ENCODE measurements around the gene ADGB.

ADGB gene

GRCh38 chr6:146859795-146860495 is 261.2 kb downstream of the ADGB start:
- FAIRE-seq: no peak
- no peak for DNase-seq (ENCODE audit: insufficient read length, low spot score)

GRCh38 chr6:146860583-146860982 is 261.8 kb downstream of the ADGB start:
- DNase-seq (ENCODE audit: insufficient read length, low spot score) (no peak), FAIRE-seq (no peak)

GRCh38 chr6:146861029-146861563 is 262.3 kb downstream of the ADGB start:
- DNase-seq (ENCODE audit: insufficient read length, low spot score): no peak
- no peak for FAIRE-seq

- FAIRE-seq (no peak), DNase-seq (ENCODE audit: insufficient read length, low spot score) (no peak)
Measured at GRCh38 chr6:146861716-146862115, 262.9 kb downstream of the ADGB start.

- FAIRE-seq: no peak
Measured at GRCh38 chr6:146862508-146862919, 263.7 kb downstream of the ADGB start.

GRCh38 chr6:146864300-146864699 is 265.5 kb downstream of the ADGB start:
- FAIRE-seq: no peak
- DNase-seq (ENCODE audit: insufficient read length, low spot score): no peak

More at GRCh38 chr6:146862508-146862919, 263.7 kb downstream of the ADGB start:
- no peak for DNase-seq (ENCODE audit: insufficient read length, low spot score)

- DNase-seq (ENCODE audit: insufficient read length, low spot score) (no peak), FAIRE-seq (no peak)
Measured at GRCh38 chr6:146864885-146865284, 266.1 kb downstream of the ADGB start.
